Measurements from ENCODE around the gene KLK7.
A peak's percentile ranks its signal among the peaks of the same experiment; 100 is the strongest.
"Not testable (repeated sequence)": the region's sequence is repeated elsewhere in the genome, so short reads cannot be mapped to it uniquely, and the experiment has no call there.

Gene KLK7

DNA sequence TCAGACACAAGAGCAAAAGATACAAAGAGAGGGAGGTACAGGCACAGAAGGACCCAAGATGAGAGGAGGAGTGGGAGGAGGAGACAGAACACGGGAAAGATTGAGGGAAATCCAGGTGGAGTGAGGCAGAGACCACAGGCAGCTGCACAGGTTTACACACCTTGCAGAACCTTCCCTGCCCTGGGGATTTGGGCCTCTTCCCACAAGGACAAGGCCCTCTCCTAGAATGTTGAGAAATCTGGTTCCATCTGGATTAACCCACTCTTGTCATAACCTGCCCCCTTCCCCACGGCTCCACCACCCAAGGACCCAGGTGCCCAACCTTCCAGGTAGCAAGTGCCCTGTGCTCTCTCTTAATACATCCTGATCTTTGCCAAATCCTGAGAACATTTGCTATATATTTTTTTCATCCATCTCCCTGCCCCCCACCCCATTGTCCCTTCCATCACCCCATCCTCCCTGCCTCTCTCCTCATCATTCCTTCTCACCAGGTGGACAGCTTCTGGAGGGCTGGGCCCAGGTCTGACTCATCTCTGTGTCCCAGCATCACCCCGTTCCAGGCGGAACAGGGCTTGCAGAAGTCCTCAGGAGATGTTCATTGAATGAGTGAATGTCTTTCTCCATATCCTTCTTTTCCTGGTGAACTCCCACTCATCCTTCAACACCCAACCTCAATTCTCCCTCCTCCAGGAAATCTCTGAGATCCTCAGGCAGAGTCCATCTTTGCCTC is 26.5 kb upstream of the KLK7 start:
- no peak for DNase-seq (ENCODE audit: low spot score)

DNA sequence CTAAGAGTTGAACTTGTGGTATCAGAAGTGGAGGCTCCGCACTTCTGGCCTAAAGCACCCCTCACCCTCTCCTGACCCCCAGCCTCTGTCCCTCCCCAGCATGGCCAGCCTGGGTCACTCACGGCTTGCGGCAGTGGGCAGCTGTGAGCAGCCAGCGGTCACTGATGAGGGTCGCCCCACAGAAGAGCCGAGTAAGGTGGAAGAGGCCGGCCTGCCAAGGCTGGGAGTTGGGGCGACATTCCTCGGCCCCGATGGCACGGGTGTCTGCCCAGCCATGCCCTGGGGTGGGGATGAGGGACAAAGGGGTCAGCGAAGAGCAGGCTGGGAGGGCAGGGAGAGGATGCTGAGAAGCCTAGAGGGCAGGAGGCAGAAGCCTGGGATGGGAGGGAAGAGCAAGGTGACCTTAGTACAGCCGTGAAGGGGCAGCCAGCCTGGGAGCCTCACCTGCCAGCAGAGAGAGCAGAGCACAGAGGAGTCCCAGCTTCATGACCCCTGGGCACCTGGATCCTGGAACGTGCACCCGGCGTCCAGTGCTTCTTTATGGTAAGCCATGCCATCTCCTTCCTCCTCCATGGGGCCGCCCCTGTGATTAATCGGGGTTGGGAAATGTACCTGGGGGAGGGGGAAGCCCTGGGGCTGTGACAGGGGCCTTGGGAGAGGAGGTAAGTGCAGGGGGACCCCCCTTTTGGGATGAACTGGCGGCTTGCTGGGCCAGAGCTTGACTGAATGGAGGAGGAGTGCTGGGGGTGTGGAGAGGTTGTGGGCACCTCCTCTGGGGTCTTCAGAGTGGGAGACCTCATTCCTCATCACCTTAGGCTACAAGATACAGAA is 25.6 kb upstream of the KLK7 start:
- no peak for DNase-seq (ENCODE audit: low spot score)

DNA sequence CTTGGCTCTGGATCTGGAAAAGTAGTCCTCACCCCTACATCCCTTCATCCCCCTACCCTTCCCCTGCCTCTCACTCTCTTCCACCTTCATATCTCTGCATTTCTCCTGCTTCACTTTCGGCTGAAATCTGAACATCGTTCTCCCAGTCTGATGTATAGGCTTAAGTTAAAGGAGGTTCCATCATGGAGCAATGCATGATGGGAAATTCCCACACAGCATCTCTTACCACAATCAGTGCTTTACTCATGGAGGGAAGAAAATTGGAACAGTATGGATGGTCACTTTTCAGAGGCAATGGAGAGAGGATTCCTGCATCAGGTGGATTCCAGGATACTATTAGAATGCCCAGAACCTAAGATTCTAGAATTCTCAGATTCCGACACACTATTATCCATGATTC is 23.8 kb upstream of the KLK7 start:
- no peak for DNase-seq (ENCODE audit: low spot score)

DNA sequence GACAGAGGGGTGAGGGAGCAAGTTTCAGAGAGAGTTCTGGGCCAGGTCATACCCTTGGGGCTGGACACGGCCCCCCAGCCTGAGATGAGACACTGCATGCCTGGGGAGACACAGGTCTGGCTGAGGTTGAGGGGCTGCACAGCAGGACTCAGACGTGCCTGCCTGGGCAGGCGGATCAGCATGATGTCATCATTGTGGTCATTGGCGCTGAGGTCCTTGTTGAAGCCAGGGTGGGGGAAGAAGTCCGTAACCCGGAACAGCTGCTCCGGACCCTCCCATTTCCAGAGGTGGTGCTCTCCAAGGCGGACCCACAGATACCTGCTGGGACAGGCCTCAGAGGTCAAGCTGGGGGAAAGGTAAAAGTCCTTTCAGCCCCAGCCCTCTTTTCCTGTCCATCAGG is 22.7 kb upstream of the KLK7 start:
- no peak for DNase-seq (ENCODE audit: low spot score)

DNA sequence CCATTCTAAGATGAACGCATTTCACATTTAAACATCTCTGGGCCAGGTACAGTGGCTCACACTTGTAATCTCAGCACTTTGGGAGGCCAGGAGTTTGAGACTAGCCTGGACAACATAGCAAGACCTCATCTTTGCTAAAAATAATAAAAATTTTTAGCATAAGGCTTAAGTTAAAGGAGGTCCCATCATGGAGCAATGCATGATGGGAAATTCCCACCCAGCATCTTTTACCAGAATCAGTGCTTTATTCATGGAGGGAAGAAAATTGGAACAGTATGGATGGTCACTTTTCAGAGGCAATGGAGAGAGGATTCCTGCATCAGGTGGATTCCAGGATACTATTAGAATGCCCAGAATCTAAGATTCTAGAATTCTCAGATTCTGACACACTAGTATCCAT is 21.5 kb upstream of the KLK7 start:
- no peak for DNase-seq (ENCODE audit: low spot score)

DNA sequence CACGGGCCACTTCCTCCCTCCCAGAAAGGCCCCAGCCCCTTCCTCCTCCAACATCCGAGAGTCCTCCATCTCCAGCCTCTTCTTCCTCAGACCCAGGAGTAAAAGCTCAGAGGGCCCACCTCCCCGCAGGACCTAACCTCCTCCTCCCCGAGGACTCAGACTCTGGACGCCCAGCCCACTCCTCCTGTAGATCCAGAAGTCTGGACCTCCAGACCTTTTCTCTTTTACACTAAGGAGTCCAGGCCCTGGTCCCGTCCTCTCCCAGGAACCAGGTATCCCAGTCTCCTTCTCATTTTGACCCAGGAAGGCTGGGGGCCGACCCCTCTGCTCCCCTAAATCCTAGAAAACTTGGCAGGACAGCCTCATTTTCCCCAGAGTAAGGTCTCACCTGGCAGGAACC is 19.6 kb upstream of the KLK7 start:
- no peak for DNase-seq (ENCODE audit: low spot score)

DNA sequence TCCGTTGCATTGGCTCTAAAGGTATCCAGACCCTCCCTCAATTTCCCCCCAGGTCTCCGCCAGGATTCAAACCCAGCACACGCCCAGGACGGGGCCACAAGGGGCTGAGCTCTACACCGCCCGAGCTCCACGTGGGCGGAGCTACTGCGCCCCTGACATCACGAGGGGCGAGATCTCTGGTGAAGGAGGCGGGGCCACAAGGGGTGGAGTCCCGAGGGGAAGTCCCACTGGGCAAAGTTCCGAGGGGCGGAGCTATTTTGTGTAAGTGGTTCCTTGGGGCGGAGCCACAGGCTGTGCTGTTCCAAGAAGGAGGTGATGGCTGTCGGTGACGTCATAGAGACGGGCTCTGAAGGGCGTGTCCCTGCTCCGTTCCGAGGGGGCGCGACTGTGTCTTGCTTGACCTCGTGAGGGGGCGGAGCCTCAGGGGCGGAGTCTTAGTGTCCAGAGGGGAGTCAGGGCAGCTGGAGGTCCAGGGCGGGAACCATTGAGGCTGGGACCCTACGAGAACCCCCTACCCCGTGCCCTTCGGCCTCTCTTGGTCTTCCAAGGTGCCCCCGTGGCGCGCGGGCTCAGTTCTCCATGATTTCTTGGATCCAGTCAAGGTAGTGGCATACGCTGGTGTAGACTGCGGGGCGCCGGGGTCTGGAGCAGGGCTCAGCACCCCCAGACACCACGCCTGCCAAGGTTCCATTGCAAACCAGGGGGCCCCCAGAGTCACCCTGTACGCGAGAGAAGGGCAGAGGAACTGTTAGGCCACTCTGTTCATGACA is 19.0 kb upstream of the KLK7 start:
- DNase-seq (ENCODE audit: low spot score), result peak; percentile 72

DNA sequence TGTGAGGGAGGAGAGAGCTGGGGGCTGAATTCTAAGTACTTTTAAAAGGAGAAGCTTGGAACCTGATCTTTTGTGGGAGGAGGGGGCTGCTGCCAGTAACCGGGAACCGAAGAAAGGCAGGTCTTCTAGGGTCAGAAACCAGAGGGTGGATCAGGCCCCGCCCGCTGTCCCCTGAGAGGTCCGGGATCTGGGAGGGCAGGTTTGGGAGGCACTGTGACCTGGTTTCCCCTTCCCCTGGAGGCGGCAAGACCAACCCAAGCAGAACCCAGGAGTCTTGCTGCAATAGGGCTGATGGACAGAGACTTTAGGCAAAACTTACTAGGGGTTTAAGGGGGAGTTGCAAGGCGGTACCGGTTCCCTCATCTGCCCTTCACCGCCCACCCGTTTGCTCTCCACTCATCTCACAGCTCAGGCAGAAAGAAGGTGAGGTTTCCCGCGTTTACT is 18.4 kb upstream of the KLK7 start:
- no peak for DNase-seq (ENCODE audit: low spot score)

DNA sequence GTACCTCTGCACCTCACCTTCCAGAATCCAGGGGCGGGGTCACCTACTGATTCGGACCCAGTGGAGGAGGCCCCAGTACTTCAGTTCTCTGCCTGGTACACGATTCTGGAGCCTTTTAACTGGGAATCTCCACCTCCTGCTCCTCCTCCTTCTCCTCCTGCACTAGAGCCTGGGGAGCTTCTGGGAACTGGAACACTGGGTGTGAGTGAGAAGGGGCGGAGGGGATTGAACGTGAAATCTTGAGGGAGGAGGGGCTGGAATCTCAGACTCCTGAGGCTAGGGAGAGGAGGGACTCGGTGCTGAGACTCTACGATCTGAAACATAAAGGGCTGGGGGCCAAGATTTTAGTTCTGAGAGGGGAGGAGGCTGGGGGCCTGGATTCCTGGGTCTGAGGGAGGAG is 17.8 kb upstream of the KLK7 start, which contains the start of gene KLK8:
KLK8 (minus strand) TSS at position 90 of the 400 bp plus-strand sequence. CDS start 437 bp downstream, outside the sequence.
- no peak for DNase-seq (ENCODE audit: low spot score)

DNA sequence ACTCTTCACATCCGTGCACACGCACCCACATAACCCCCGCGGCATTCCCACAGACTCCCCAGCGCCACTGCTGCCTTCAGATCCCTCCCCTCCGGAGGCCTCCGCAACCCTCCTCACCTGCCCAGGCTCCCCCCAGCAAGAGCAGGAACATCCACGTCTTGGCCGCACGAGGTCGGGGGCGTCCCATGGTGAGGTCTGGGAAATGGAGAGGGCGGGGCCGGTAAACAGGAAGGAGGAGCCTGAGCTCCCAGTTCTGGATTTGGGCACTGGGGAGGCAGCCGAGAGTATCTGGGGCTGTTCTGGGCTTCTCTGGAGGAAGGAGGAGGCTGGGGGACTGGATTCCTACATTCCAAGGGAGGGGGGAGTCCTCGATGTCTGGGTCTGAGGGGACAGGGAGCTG is 17.3 kb upstream of the KLK7 start:
- DNase-seq (ENCODE audit: low spot score), result no peak

DNA sequence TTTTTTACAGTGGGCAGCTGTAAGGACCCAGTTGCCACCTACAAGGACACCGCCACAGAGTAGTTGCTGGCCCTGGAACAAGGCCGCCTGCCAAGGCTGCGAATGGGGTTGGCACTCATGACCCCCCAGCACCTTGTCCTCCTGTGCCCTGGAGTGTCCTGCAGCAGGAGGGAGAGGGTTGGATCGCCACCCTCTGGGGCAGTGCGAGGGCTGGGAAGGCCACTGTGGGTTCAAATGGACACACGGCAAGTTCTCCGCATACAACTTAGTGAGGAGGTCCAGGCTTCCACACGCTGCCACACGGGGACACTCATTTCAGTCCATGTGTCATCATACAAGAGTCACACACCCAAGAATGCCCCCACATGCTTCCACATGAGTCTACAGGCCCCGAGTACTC is 16.7 kb upstream of the KLK7 start:
- no peak for DNase-seq (ENCODE audit: low spot score)

DNA sequence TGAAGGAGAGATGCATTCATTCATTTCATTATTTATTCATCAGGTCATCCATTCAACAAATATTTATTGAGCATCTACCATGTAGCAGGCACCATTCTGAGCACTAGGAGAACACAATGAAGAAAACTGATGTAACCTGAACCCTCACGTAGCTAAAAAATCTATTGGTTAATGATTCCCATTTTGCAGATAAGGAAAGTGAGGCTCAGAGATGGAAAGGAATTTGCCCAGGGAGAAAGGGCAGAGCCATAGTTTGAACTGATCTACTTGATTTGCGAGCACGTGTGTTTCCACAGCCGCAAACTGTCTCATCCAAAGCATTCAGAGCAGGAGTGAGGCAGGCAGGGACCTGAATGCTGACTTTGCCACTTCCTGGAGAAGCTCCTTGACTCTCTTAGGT is 15.0 kb upstream of the KLK7 start:
- DNase-seq (ENCODE audit: low spot score), result no peak

DNA sequence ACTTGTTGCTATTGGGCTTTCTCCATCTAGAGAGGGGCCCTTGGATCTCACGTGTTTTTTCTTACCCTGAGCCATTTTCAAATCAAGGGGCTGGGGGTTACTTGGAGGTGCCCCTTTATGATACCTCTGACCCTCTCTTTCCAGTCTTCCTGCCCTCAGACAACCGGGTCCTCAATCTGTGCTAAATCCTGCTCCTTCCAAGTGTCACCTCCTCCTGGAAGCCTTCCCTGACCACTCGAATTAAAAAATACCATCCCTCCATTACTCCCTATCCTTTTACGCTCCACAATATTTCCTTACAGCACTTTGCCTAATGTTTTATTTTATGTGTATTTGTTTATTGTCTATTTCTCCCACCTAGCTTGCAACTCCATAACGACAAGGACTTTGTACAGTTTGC is 14.3 kb upstream of the KLK7 start:
- no peak for DNase-seq (ENCODE audit: low spot score)

DNA sequence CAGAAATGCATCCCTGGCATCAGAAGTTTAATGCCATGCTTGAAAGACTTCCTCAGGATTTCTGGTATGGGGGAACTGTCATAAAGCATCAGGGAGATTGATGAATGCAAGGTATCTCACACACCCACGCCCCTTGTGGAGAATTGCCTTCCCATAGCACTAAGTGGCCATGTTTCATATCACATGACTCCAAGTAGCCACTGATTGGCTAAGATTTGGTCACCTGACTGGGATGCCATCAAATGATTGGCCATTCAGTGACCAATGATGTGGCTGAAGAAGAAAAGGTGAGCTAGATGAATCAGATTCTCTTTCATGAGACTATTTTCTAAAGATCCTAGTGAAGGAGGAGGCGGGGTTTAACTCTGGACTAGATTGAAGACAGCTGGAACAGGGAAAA is 10.4 kb upstream of the KLK7 start:
- DNase-seq (ENCODE audit: low spot score), result no peak

DNA sequence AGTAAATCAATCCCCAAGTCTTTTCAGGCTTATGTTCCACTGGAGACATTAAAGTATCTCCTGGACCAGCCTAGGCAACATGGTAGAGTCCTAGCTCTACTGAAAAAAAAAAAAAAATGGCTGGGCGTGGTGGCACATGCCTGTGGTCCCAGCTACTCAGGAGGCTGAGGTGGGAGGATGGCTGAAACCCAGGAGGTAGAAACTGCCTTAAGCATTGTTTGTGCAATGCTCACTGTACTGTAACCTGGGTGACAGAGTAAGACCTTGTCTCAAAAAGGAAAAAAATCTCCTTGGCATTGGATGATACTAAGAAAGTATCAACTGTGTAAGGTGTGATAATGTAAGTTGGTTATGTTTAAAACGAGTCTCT is 8.9 kb upstream of the KLK7 start:
- no peak for DNase-seq (ENCODE audit: low spot score)

DNA sequence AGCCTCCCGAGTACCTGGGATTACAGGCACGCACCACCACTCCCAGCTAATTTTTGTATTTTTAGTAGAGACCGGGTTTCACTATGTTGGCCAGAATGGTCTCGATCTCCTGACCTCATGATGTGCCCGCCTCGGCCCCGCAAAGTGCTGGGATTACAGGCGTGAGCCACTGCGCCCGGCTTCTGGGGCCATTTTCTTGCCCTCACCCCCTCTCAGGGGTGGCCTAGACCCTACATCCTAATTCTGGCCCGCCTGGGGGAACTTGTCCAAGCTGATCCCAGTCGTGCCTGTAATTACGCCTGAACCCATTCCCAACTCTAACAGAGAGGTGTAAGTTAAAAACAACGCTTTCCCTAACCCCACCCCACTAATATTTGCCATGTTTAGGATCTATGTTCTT is 699 bp upstream of the KLK7 start:
- DNase-seq (ENCODE audit: low spot score), result not testable (repeated sequence)

DNA sequence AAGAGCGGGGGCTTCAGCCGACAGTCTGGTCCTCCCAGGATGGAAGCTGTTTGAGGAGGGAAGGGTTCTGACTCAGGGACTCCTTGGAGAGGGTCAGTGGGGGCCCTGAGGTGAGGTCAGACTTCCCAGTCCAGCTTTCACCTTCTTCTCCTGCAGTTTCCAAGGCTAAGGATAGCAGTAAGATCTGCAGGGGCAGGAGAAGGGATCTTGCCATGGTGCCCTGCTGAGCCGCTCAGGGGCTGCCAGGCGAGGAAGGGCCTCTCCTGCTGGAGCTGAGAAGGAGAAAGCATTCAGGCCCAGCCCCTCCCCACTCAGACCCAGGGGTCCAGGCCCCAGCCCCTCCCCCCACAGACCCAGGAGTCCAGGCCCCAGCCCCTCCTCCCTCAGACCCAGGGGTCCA is 1.5 kb downstream of the KLK7 start:
- DNase-seq (ENCODE audit: low spot score), result no peak

DNA sequence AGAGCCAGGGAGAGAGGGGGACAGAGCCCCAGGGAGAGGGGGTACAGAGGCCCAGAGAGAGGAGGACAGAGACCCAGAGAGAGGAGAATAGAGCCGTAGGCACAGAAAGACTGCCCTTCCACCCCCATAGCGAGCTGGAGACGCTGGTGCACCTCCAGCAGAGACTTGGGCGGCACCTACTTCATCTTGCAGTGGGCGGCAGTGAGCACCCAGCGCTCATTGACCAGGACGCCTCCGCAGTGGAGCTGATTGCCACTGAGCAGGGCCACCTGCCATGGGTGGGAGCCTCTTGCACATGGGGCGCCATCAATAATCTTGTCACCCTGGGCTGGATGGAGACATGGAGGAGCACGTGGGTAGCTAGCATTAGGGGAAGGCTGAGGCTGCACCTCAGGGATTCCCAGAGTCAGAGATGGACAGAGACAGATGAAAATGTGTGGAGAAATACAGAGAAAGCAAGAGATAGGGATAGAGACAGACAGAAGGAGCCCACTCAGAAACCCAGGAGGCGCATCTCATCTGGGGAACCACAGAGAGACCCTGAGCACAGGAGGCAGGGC is 2.0 kb downstream of the KLK7 start:
- no peak for DNase-seq (ENCODE audit: low spot score)

DNA sequence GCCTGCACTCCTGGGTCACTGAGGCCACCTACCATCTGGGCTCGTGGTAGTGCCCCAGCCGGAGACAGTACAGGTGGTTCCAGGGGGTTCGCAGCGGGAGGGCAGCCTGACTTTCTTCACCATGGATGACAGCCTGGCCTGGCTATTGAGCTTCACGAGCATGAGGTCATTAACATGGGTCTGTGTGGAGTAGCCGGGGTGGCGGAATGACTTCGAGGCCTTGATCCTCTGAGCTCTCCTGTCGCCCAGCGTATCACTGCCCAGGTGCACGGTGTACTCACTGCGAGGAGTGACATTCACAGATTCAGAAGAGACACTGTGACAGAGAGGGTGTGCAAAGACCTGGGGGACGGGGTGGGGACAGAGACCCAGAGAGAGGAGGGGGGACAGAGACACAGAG is 3.5 kb downstream of the KLK7 start:
- DNase-seq (ENCODE audit: low spot score), result no peak

DNA sequence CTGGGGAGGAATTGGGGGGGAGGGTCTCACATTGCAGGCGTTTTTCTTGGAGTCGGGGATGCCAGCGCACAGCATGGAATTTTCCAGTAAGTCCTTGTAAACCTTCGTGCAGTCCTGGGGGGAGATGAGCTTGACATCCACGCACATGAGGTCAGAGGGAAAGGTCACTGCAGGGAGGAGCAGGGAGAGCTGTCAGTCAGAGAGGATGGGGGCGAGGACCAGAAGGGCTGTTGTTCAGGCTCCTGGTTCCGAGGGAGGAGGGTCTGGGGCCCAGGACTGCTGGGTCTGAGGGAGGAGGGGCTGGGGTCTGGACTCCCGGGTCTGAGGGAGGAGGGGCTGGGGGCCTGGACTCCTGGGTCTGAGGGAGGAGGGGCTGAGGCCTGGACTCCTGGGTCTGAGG is 4.0 kb downstream of the KLK7 start:
- no peak for DNase-seq (ENCODE audit: low spot score)

DNA sequence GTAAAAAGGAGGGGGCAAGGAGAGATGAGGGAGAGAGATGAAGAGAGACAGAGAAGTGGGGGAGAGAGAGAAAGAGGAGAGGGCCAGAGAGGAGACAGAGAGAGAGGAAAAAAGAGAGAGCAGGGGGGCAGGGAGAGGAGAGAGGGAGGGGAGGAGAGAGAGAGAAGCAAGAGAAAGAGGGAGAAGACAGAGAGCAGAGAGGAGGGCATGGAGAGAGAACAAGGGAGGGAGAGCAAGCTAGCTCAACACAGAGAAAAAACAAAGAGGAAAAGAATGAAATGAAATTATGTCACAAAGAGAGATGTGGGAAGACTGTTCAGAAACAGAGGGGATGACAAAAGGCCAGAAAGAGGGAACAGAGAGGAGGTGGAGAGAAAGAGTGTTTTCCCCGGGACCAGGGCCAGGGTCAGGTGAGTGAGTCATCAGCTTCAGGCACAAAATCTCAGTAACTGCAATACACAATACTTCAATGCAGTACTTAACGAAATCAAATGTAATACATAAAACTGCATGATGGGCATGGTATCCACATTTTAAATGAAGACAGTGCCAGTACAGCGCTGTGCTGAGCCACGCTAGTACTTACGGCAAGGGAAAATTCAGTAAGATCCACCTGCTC is 4.8 kb downstream of the KLK7 start:
- no peak for DNase-seq (ENCODE audit: low spot score)

DNA sequence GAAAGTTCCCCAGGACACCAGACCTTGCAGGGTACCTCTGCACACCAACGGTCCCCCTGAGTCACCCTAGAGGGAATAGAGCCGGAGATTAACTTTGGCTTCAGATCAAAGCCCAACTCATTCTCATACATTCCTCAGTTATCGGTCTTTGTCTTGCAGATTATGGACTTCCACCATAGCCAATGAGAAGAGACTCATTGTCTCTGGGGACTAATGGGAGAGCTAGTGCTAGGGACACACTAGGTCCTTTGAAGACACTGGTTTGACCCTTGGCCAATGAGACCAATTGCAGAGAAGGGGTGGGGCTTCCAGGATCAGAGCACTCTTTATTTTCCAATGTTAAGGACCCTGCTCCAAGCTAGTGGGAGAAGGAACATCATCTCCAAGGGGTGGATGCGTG is 6.1 kb downstream of the KLK7 start:
- DNase-seq (ENCODE audit: low spot score), result no peak

All from COLO829 (cell line).